CD4-positive, alpha-beta T cell treated with Interleukin-15 for 4 hours (primary cell): ENCODE measurements around the gene CORIN.
"Not testable (repeated sequence)": the region's sequence is repeated elsewhere in the genome, so short reads cannot be mapped to it uniquely, and the experiment has no call there.

Source experiments
- DNase-seq: peaks from one replicate; pipeline ENCODE4 v3.0.0-alpha.2; 2020; ENCODE audit warnings: low spot score

The CORIN gene

DNA sequence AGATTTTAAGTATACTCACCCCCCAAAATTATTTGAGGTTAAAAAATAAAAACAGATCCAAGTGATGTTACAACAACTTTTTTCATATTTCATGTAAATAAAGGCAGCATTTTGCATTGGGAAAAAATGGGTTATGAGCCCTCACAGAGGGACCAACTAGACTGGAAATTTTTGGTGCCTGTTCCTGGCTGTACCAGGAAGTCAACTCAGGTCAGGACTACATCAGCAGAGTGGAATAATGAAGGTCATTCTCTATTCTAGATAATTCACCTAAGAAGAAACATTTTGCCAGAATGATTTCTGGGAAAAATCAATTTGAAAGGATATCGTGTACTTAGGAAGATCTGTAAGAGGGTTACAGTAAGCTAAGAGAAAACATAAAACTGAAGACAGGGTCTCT, 66.8 kb downstream of the CORIN start:
- DNase-seq: no peak

DNA sequence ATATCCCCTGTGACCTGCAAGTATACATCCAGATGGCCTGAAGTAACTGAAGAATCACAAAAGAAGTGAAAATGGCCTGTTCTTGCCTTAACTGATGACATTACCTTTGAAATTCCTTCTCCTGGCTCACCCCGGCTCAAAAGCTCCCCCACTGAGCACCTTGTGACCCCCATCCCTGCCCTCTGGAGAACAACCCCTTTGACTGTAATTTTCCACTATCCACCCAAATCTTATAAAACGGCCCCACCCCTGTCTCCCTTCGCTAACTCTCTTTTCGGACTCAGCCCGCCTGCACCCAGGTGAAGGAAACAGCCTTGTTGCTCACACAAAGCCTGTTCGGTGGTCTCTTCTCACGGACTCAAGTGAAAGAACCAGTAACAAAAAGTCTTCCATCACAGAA, 69.9 kb downstream of the CORIN start:
- not testable (repeated sequence) for DNase-seq

DNA sequence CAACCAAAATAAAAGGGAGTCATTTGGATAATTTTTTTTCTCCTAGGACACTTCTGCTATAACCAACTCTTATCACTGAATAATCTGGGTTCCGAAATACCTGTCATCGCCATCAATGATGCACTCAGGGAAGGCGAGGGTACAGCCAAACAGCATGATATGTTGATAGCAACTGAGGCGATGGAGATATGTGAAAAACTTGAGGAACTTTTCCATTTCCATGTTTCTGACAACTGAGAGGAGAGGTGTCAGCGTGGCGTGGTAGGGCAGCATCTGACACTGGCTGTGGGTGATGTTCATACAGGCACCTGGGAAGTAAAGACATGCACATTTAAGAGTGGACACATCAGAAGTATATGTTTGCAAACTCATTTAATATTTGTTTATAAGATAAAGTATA, 74.6 kb downstream of the CORIN start:
- no peak for DNase-seq

DNA sequence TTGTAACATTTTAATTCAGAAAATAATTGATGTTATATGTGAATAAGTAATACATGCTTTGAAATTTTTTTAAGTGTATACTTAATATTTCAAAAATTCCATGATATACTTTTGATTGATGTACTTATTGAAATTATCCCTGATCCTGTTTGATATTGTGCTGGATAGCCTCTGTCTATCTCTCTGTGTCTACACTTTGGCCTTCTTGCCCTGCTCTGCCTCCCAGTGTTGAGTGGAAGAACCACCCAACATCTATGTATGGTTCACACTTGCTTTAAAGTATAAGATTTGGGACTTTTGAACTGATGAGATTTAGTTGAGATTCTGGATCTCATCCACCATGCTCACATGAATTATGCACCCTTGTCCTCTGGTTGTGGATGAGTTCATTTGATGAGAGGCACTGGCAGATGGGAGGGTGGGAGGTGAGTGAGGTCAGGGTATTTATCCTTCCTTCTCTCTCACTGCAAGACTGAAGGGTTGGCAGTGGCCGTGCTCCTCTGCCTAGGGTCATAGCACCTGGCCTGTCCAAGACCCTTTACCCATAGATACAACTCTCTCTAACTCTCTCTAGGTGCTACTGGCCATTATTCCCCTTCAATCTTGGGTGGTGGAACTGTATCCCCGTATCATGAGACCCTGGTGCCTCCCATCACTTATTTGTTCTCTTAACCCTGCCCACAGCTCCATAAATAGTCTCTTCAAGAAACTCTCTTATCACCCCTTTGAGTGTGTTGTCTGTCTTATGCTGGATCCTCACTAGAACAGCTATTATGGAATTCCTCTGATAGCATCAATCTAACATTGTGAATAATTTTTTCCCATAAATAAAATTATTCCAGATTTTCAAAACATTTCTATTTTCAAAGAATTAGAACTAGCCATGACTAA, 75.2 kb downstream of the CORIN start:
- DNase-seq: no peak

GRCh38 chr4:47753316-47753715, 84.6 kb downstream of the CORIN start:
- DNase-seq: not testable (repeated sequence)

GRCh38 chr4:47752214-47752613, 85.7 kb downstream of the CORIN start:
- DNase-seq: no peak

DNA sequence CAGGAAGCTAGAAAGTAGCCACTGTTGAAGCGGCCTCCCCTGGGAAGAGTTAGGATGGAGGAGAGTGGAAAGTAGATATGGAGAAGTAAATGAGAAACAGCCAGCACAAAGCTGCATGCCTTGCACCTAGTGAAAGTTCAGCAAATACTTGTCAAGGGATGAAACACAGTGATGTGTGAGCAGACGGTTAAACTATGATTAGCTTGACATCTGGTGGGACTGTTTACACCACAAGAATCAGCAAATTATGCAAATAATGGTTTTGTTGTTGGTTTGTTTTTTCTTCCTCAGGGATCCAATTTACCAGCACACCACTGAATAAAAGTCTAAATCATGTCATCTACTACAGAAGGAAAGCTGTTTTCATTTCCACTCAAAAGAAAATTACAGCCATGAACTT, 87.1 kb downstream of the CORIN start:
- no peak for DNase-seq

DNA sequence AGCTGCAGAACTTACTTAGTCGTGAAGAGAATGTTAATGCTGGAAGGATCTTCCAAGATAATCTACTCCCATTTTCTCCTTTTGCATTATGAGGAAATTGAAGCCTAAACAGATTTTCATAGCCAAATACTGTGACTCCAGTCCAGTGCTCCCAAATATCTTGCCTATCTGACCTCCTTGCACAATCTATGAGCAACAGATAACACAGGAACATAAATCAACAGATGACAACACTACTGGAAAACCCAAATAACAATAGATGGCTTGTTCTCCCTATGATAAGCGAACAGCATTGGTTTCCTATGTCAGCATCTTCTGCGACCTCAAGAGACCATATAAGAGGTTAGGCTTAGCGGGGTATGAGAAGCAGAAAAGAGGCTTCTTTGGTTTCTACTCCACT, 88.0 kb downstream of the CORIN start:
- no peak for DNase-seq

DNA sequence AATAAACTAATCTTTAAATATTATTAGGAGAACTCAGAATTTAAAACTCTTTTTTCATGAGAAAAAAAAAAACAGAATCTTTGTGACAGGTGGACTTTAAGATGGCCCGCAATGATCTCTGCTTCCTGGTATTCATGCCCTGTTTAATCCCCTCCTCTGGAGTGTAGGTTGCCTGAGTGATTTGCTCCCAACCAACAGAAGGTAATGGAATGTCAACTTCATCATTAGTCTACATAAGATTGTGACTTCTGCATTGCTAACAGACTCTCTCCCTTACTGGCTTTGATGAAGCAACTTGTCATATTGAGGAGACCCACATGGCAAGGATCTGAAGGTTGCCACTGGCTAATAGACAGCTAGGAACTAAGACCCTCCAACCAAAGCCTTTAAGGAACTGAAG, 88.8 kb downstream of the CORIN start:
- DNase-seq: no peak

DNA sequence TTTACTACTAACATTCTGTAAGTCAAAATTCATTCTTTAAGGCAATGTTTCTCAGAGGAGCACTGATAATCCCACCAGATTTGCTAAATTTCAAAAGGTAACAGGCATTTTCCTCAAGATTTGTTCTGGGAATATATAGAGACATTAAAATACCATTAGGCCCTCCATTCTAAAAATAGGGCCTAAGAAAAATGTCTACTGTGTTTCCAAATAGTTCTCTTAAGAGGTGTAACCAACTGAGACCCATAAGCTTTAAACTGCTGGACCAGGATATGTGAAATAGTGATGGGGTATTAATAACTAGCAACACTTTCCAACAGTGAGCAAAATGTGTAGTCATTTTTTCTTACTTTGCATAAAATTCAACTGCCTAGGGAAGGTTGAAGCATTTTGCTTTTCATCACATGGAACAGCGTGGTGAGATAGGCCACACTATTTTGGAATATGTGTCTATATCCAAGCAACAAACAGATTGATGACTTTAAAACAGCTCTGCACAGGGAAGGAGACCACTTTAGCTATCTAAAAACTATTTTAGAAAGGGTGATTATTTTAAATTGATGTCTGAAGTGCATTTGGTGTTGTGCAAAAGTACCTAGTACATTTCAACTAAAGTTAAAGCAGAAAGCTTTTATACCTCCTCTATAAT, 89.9 kb downstream of the CORIN start:
- no peak for DNase-seq

DNA sequence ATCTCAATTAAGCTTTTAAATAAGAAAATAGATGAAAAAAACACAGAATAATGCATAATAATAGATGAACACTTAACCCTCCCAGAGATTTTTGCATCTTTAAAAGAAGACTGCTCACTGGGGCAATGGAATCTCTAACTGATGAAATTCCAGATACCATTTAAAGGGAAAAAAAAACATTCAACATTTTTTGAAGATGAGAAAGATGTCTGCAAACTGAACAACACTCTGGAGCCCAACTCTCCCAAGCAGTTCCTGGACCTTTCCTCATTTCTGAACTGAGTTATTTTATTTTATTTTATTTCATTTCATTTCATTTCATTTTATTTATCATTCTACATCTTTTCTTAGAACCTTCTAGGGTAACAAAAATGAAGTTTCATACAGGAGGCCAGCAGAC, 90.7 kb downstream of the CORIN start:
- DNase-seq: no peak

- no peak for DNase-seq
Measured at GRCh38 chr4:47746122-47746521, 91.7 kb downstream of the CORIN start.

GRCh38 chr4:47744843-47745382, 93.0 kb downstream of the CORIN start:
- no peak for DNase-seq

GRCh38 chr4:47744253-47744652, 93.6 kb downstream of the CORIN start:
- DNase-seq: no peak

DNA sequence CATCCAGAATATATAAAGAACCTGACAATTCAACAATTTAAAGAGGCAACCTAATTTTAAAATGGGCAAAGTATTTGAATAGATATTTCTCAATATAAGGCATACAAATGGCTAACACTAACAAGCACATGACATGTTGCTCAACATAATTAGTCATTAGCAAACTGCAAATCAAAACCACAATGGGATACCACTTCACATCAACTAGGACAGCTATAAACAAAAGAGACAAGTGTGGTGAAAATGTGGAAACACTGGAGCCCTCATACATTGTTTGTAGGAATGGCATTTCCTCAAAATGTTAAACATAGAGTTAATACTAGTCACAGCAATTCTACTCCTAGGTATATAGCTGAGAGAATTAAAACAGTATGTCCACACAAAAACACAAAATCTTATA, 96.7 kb downstream of the CORIN start:
- DNase-seq: no peak

DNA sequence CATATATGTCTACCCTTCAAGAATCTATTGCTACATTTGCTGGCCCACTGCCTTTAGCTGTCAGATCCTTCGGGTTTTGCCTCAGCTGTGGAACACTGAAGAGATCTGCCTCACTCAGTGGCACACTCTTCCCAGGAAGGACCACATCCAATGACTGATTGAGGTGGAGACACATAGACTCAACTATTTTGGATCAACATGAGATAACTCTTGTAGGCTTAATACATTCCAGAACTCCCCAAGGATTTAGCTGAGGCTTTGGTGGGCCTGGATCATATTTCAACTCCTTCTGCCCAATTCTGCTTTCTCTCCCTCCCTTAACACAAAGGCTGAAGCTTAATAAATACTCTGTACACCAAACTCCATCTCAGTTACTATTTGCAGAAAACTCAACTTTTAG, 100.5 kb downstream of the CORIN start:
- DNase-seq: no peak

- no peak for DNase-seq
Measured at GRCh38 chr4:47736555-47736954, 101.3 kb downstream of the CORIN start.

- DNase-seq: no peak
Measured at GRCh38 chr4:47736146-47736545, 101.7 kb downstream of the CORIN start.

- DNase-seq: no peak
Measured at GRCh38 chr4:47733302-47734175, 104.3 kb downstream of the CORIN start.

- DNase-seq: no peak
Measured at GRCh38 chr4:47731182-47731581, 106.7 kb downstream of the CORIN start.

- DNase-seq: no peak
Measured at GRCh38 chr4:47729131-47729680, 108.7 kb downstream of the CORIN start.
